IgD-negative memory B cell (primary cell): ENCODE measurements around the gene VPS25. TPM values are rescaled to one million over a fixed set of nuclear protein-coding genes. Genes with fewer than 3 reads are reported as not detected.
"Not testable (repeated sequence)": the region's sequence is repeated elsewhere in the genome, so short reads cannot be mapped to it uniquely, and the experiment has no call there.

Experiments used
- H3K27ac Mint-ChIP-seq, 3 donors: one replicate each; pipeline ENCODE4 v1.8.0; 2020 to 2022; ENCODE audit warnings: mild to moderate bottlenecking in 3 of 3, mixed read lengths in 3 of 3, moderate library complexity in 1 of 3
- H3K27me3 Mint-ChIP-seq: one replicate; pipeline ENCODE4 v1.8.0; 2021; ENCODE audit warnings: mixed read lengths
- H3K36me3 Mint-ChIP-seq: one replicate; pipeline ENCODE4 v1.8.0; 2020; ENCODE audit warnings: mild to moderate bottlenecking, mixed read lengths
- H3K4me1 Mint-ChIP-seq, 3 donors: one replicate each; pipeline ENCODE4 v1.8.0; 2020 to 2022; ENCODE audit warnings: mixed read lengths in 3 of 3, mild to moderate bottlenecking in 1 of 3
- H3K4me3 Mint-ChIP-seq, 4 donors: one replicate each; pipeline ENCODE4 v1.8.0; 2020 to 2022; ENCODE audit warnings: mild to moderate bottlenecking in 4 of 4, mixed read lengths in 4 of 4, moderate library complexity in 3 of 4
- H3K9me3 Mint-ChIP-seq, 3 donors: one replicate each; pipeline ENCODE4 v1.8.0; 2020 to 2021; ENCODE audit warnings: mixed read lengths in 3 of 3, mild to moderate bottlenecking in 1 of 3
- polyA plus RNA-seq: library from polyadenylated mRNA; unstranded; fragments of 300-500 nt; fragmentation: Illumina TruSeq; gene quantifications from one replicate; pipeline ENCODE4 v1.2.3, GENCODE V29; 2021

VPS25 gene
- polyA plus RNA-seq, 1 donor from 2014 or later: 45.6 TPM

DNA sequence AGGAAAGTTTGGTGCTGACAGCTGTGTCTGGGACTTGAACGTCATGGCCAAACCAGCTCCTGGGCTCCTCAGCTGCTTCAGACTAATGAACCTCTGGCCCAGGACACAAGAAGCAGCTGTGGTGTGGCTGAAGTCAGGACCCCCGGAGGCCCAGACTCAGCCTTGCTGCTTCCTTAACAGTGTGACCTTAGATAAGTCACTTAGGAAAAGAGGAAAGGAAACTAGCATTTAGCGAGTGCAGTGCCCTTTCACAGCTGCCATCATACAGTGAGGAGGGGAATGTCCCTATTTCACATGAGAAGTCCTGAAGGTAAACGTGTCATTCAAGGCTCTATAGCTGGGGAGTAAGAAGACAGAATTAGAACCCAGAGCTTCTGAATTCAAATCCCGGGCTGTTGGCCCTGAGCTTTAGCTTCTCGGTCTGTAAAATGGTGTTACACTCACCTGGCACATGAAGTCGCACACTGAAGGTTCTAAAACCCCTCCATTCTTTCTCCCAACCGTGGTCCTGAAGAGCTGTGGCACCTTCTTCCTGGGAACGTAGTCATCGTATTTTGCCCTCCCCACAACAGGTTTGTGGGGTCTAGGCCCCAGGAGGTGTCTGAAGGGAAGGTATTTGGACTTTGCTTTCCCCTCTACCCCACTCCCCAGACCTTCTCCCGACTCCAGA lies 13.1 kb upstream of the VPS25 start:
- peaks cover 38% of the 10 kb centered on the region for H3K27me3 Mint-ChIP-seq
- peaks cover 8 to 10% (median 10%) of the 10 kb centered on the region in 3 donors for H3K4me1 Mint-ChIP-seq
- H3K9me3 Mint-ChIP-seq: no peaks in the 10 kb centered on the region
- H3K36me3 Mint-ChIP-seq: peaks cover 2% of the 10 kb centered on the region
- H3K27ac Mint-ChIP-seq: no peak overlapping the region
- H3K4me3 Mint-ChIP-seq: peak overlapping the region; percentile 52 to 83 (median 75)

GRCh38 chr17:42760652-42761581 lies 12.3 kb upstream of the VPS25 start, which contains the start of gene RAMP2:
TSS of gene RAMP2 (plus strand) at chr17:42761227. CDS start at chr17:42761262, 35 bp downstream.
- peaks cover 41% of the 10 kb centered on the region for H3K27me3 Mint-ChIP-seq
- peak within 1 kb of the TSS; percentile 52 to 83 (median 75) for H3K4me3 Mint-ChIP-seq
- H3K36me3 Mint-ChIP-seq: peaks cover 1% of the 10 kb centered on the region
- H3K4me1 Mint-ChIP-seq: peaks cover 8 to 10% (median 10%) of the 10 kb centered on the region in 3 donors
- no peaks in the 10 kb centered on the region for H3K9me3 Mint-ChIP-seq
- H3K27ac Mint-ChIP-seq: peak within 1 kb of the TSS in 1 of 3 donors; percentile 71

- H3K4me3 Mint-ChIP-seq: peak overlapping the region in 3 of 4 donors; percentile 37 to 81 (median 65)
- peak overlapping the region in 1 of 3 donors; percentile 71 for H3K27ac Mint-ChIP-seq
- no peaks in the 10 kb centered on the region for H3K36me3 Mint-ChIP-seq
- no peaks in the 10 kb centered on the region for H3K9me3 Mint-ChIP-seq
- peaks cover 41% of the 10 kb centered on the region for H3K27me3 Mint-ChIP-seq
- H3K4me1 Mint-ChIP-seq: peaks cover 8 to 10% (median 10%) of the 10 kb centered on the region in 3 donors
These were observed 11.6 kb upstream of the VPS25 start for GRCh38 chr17:42761638-42762037.

- Mint-ChIP-seq H3K4me3 (no peak overlapping the region), H3K27me3 (peaks cover 31% of the 10 kb centered on the region), H3K27ac (no peak overlapping the region)
These were observed 7.1 kb upstream of the VPS25 start for GRCh38 chr17:42766124-42766523.

GRCh38 chr17:42767512-42767911 lies 5.7 kb upstream of the VPS25 start:
- Mint-ChIP-seq H3K4me3 (peak overlapping the region in 1 of 4 donors; percentile 12), H3K4me1 (peaks cover 4 to 8% (median 7%) of the 10 kb centered on the region in 3 donors)

More at GRCh38 chr17:42766124-42766523, 7.1 kb upstream of the VPS25 start:
- no peaks in the 10 kb centered on the region for H3K9me3 Mint-ChIP-seq
- H3K36me3 Mint-ChIP-seq: no peaks in the 10 kb centered on the region
- peaks cover 0 to 5% (median 2%) of the 10 kb centered on the region in 3 donors for H3K4me1 Mint-ChIP-seq

GRCh38 chr17:42768006-42768405 lies 5.2 kb upstream of the VPS25 start:
- peaks cover 18% of the 10 kb centered on the region for H3K27me3 Mint-ChIP-seq
- peak overlapping the region in 1 of 3 donors; percentile 28 for H3K27ac Mint-ChIP-seq
- H3K4me3 Mint-ChIP-seq: peak overlapping the region in 1 of 4 donors; percentile 12
- not testable (repeated sequence) for H3K36me3 Mint-ChIP-seq, H3K4me1 Mint-ChIP-seq, H3K9me3 Mint-ChIP-seq

More at GRCh38 chr17:42767512-42767911, 5.7 kb upstream of the VPS25 start:
- Mint-ChIP-seq H3K36me3 (no peaks in the 10 kb centered on the region), H3K9me3 (no peaks in the 10 kb centered on the region), H3K27me3 (peaks cover 22% of the 10 kb centered on the region), H3K27ac (no peak overlapping the region)

- H3K4me3 Mint-ChIP-seq, H3K9me3 Mint-ChIP-seq, H3K36me3 Mint-ChIP-seq, H3K27ac Mint-ChIP-seq, H3K27me3 Mint-ChIP-seq: not testable (repeated sequence)
- H3K4me1 Mint-ChIP-seq: peaks cover 13 to 17% (median 13%) of the 10 kb centered on the region in 3 donors
These were observed 3.3 kb upstream of the VPS25 start for GRCh38 chr17:42769964-42770363.

DNA sequence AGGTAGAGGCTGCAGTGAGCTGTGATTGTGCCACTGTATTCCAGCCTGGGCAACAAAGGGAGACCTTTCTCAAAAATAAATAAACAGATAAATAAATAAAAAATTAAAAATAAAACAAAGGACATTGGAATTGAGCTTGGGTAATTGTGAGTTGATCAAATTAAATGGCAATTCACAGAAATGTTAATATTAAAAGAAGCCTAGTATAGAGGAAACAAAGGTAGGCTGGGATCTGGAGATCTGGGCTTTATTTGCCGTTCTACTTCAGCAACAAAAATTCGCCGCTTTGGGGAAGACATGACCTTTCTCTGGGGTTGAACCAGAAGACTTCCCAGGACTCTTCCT lies 332 bp upstream of the VPS25 start:
- Mint-ChIP-seq H3K36me3 (no peaks in the 10 kb centered on the region), H3K27ac (peak overlapping the region; percentile 77 to 98 (median 93)), H3K27me3 (peaks cover under 1% of the 10 kb centered on the region), H3K4me3 (peak overlapping the region; percentile 93 to 99 (median 97)), H3K9me3 (no peaks in the 10 kb centered on the region), H3K4me1 (peaks cover 13 to 19% (median 17%) of the 10 kb centered on the region in 3 donors)

DNA sequence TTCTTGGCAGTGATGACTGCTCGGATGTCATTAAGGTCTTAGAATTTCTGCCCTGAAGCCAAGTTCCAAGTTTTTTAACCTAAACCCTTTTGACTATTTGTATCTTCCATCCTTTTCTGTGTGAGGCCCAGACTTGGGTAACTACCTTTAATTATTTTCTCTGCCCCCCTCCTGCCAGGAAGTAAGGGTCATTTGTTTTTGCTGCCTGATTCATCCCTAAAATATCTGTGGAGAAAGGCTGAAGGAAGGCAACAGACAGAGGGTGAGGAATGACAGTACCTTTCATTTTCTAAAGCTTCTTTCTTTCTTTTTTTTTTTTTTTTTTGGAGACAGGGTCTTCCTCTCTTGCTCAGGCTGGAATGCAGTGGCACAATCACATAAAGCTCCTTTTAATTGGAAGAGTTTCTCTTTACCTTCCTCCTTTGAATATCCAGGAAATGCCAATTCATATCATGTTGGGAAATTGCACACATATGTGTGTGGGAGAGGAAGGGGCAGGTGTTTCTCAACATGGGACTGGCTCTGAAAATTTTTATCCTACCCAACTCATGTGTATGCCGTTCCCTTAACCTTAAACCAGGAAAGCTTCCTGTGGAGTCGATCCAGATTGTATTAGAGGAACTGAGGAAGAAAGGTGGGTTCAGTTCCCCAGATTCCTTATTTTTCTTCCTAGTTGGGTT lies 957 bp downstream of the VPS25 start:
- Mint-ChIP-seq H3K9me3 (no peaks in the 10 kb centered on the region), H3K27me3 (no peaks in the 10 kb centered on the region), H3K4me1 (peaks cover 13 to 19% (median 17%) of the 10 kb centered on the region in 3 donors), H3K27ac (peak overlapping the region in 2 of 3 donors; percentile 77 to 98), H3K4me3 (peak overlapping the region; percentile 93 to 99 (median 97)), H3K36me3 (peaks cover 2% of the 10 kb centered on the region)

DNA sequence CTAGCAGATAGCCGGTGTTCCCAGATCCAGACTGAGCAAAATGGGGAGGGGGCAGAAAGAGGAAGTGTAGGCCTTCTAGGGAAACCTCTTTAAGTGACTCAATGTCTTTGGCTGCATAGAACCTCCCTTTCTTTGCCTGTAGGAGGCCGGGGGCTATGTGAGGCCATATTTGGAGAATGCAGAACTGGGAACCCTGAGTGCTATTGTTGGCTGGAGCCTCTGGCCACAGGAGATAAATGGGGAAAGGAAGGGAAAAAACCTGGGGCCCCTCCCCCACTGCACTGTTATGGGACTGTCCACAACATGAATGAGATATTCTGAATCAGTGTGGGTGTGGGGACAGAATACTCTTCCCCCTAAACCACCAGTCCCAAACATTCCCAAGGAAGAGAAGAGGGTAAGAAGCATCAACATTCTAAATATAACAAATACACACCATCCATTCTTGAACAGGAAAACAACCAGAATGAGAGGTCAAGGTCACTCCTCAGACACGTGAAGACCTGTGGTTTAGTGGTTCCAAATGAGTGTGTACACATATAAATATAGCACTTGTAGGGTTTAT lies 2.4 kb downstream of the VPS25 start:
- peaks cover 7% of the 10 kb centered on the region for H3K36me3 Mint-ChIP-seq
- H3K27ac Mint-ChIP-seq: peak overlapping the region in 2 of 3 donors; percentile 16 to 70
- no peaks in the 10 kb centered on the region for H3K9me3 Mint-ChIP-seq
- peaks cover 13 to 19% (median 17%) of the 10 kb centered on the region in 3 donors for H3K4me1 Mint-ChIP-seq
- peak overlapping the region in 1 of 4 donors; percentile 97 for H3K4me3 Mint-ChIP-seq
- peaks cover 6% of the 10 kb centered on the region for H3K27me3 Mint-ChIP-seq

DNA sequence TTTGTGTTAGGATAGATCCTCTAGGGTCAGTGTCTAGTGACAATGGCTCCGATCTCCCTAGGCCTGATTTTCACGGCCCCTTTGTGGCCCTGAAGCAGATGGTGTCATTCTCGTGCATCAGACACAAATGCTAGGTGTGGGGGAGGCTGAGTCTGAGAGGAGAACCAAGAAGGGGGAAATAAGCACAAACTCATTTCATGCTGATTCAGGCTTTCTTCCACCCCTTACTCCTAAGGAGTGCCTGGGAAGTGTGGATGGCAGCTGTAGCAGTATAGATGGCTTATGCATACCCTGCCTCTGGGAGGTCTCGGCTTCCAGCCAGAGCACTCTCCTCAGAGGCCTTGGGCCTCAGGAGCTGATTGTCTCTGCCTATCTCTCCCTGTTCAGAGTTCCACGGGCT lies 5.3 kb downstream of the VPS25 start:
- H3K36me3 Mint-ChIP-seq: peaks cover 7% of the 10 kb centered on the region

DNA sequence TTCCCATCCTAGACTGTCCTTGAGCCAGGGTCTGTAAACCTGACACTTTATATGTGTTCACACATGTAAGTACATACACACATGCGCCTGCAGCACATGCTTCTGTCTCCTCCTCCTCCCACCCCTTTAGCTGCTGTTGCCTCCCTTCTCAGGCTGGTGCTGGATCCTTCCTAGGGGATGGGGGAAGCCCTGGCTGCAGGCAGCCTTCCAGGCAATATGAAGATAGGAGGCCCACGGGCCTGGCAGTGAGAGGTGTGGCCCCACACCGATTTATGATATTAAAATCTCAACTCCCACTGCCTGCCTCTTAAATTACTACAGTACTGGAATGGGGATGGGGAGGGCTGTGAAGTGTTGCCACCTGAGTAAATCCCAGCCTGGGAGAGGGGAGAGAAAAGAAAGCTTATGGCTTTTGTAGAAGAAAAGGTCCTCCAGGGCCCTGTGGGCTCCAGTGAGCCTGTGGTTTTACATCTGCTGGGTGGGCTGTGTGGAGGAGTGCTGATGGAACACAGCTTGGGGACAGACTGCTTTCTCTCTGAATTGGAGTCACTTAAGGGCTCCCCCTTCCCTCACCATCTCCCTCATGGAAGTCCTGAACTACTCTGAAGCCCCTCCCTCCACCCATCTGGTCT lies 6.2 kb downstream of the VPS25 start:
- Mint-ChIP-seq H3K4me1 (peaks cover 0 to 14% (median 4%) of the 10 kb centered on the region in 3 donors), H3K36me3 (peaks cover 7% of the 10 kb centered on the region), H3K27me3 (peaks cover 34% of the 10 kb centered on the region), H3K4me3 (peak overlapping the region in 2 of 4 donors; percentile 5 to 24), H3K9me3 (no peaks in the 10 kb centered on the region), H3K27ac (peak overlapping the region in 1 of 3 donors; percentile 47)

More for the DNA sequence above, 5.3 kb downstream of the VPS25 start:
- H3K27me3 Mint-ChIP-seq: peaks cover 26% of the 10 kb centered on the region
- no peak overlapping the region for H3K27ac Mint-ChIP-seq
- peak overlapping the region in 1 of 4 donors; percentile 24 for H3K4me3 Mint-ChIP-seq
- H3K4me1 Mint-ChIP-seq: peaks cover 7 to 19% (median 9%) of the 10 kb centered on the region in 3 donors
- no peaks in the 10 kb centered on the region for H3K9me3 Mint-ChIP-seq

- no peaks in the 10 kb centered on the region for H3K9me3 Mint-ChIP-seq
- H3K4me3 Mint-ChIP-seq: peak within 1 kb of the TSS in 2 of 4 donors; percentile 23 to 24
- H3K36me3 Mint-ChIP-seq: peaks cover 7% of the 10 kb centered on the region
- H3K27me3 Mint-ChIP-seq: peaks cover 41% of the 10 kb centered on the region
- H3K4me1 Mint-ChIP-seq: peaks cover 0 to 17% (median 11%) of the 10 kb centered on the region in 3 donors
- no peak within 1 kb of the TSS for H3K27ac Mint-ChIP-seq
These were observed 6.9 kb downstream of the VPS25 start, which contains the start of gene WNK4 for GRCh38 chr17:42779936-42780850. TSS of gene WNK4 (plus strand) at chr17:42780610. CDS start at chr17:42780699, 89 bp downstream.
